SU-DHL-6 (cell line): Measurements from ENCODE around the gene OTUB2.

Experiments
- CTCF ChIP-seq: fragments of 200-600 bp; sonication (generic); IDR thresholded peaks from one replicate; pipeline ENCODE4 v1.5.1; 2017; ENCODE audit warnings: antibody characterized with exemption, mild to moderate bottlenecking, low read length, moderate library complexity; ENCODE audit not compliant: insufficient read depth, poor library complexity, severe bottlenecking
- EZH2phosphoT487 ChIP-seq: fragments of 200-600 bp; sonication (generic), shearing (Covaris generic); conservative IDR thresholded peaks from 2 replicates; pipeline ENCODE4 v1.6.1; 2018; ENCODE audit warnings: mild to moderate bottlenecking, antibody characterized with exemption, low read length, moderate library complexity, mixed read lengths

- TF ChIP-seq CTCF: no peak
- no peak for TF ChIP-seq EZH2phosphoT487
Measured at GRCh38 chr14:94080621-94081385, 54.7 kb downstream of the OTUB2 start, which contains the start of the genes DDX24 and IFI27L1.
